NCI-H146 (cell line): ENCODE measurements around the gene PLA2G15.

Experiments
- DNase-seq: peaks from one replicate; lab custom pipeline; 2025; lab: John Stamatoyannopoulos, UW

The PLA2G15 gene

GRCh38 chr16:68233085-68233834, 11.9 kb upstream of the PLA2G15 start:
- no peak for DNase-seq

- no peak for DNase-seq
Measured at GRCh38 chr16:68233835-68234187, 11.4 kb upstream of the PLA2G15 start.

GRCh38 chr16:68234188-68235107, 10.7 kb upstream of the PLA2G15 start:
- peak; percentile 83 for DNase-seq

GRCh38 chr16:68235108-68235886, 9.9 kb upstream of the PLA2G15 start:
- peak; percentile 51 for DNase-seq

- DNase-seq: no peak
Measured at GRCh38 chr16:68235887-68236136, 9.4 kb upstream of the PLA2G15 start, which contains the start of gene ESRP2. Gene ESRP2, minus strand, starts transcription at chr16:68236127. Its CDS starts 82 bp downstream, at chr16:68236045.

- DNase-seq: peak; percentile 80
Measured at GRCh38 chr16:68236137-68236825, 8.9 kb upstream of the PLA2G15 start.

- DNase-seq: no peak
Measured at GRCh38 chr16:68236826-68237242, 8.3 kb upstream of the PLA2G15 start.

GRCh38 chr16:68237243-68238028, 7.7 kb upstream of the PLA2G15 start:
- peak; percentile 95 for DNase-seq

GRCh38 chr16:68238029-68238345, 7.2 kb upstream of the PLA2G15 start:
- DNase-seq: no peak

GRCh38 chr16:68242085-68242484, 3.1 kb upstream of the PLA2G15 start:
- DNase-seq: no peak

GRCh38 chr16:68242926-68243858, 2.0 kb upstream of the PLA2G15 start:
- DNase-seq: no peak

GRCh38 chr16:68244481-68244902, 681 bp upstream of the PLA2G15 start:
- DNase-seq: no peak

- DNase-seq: no peak
Measured at GRCh38 chr16:68246121-68246520, 948 bp downstream of the PLA2G15 start.

GRCh38 chr16:68246666-68247065, 1.5 kb downstream of the PLA2G15 start:
- no peak for DNase-seq

GRCh38 chr16:68247400-68247799, 2.2 kb downstream of the PLA2G15 start:
- DNase-seq: no peak

- DNase-seq: no peak
Measured at GRCh38 chr16:68247932-68248331, 2.8 kb downstream of the PLA2G15 start.

- no peak for DNase-seq
Measured at GRCh38 chr16:68249371-68249770, 4.2 kb downstream of the PLA2G15 start.

GRCh38 chr16:68250951-68251350, 5.8 kb downstream of the PLA2G15 start:
- DNase-seq: no peak

GRCh38 chr16:68251832-68252231, 6.7 kb downstream of the PLA2G15 start:
- DNase-seq: no peak

GRCh38 chr16:68252383-68252782, 7.2 kb downstream of the PLA2G15 start:
- no peak for DNase-seq
